GM18511 (cell line): ENCODE measurements around the gene FAAP20.

ENCODE experiments used
- ATAC-seq: cut with Tn5 transposase; IDR thresholded peaks from one replicate; pipeline ENCODE4 v1.9.1; 2021; ENCODE audit warnings: mild to moderate bottlenecking, moderate library complexity; ENCODE audit not compliant: unreplicated experiment

FAAP20 gene

GRCh38 chr1:2180297-2181245 lies 14.0 kb downstream of the FAAP20 start:
- ATAC-seq, result no peak

- ATAC-seq, result no peak
Observed at GRCh38 chr1:2179283-2180013, 15.1 kb downstream of the FAAP20 start.

- ATAC-seq, result no peak
Observed at GRCh38 chr1:2178875-2179274, 15.7 kb downstream of the FAAP20 start.

GRCh38 chr1:2177946-2178538 lies 16.5 kb downstream of the FAAP20 start:
- ATAC-seq, result no peak

- no peak for ATAC-seq
Observed at GRCh38 chr1:2177541-2177940, 17.0 kb downstream of the FAAP20 start.

GRCh38 chr1:2176615-2177014 lies 18.0 kb downstream of the FAAP20 start:
- ATAC-seq, result no peak

- no peak for ATAC-seq
Observed at GRCh38 chr1:2175681-2176454, 18.7 kb downstream of the FAAP20 start.

- ATAC-seq, result no peak
Observed at GRCh38 chr1:2175055-2175414, 19.5 kb downstream of the FAAP20 start.

- ATAC-seq, result no peak
Observed at GRCh38 chr1:2174348-2175054, 20.1 kb downstream of the FAAP20 start.

- ATAC-seq, result no peak
Observed at GRCh38 chr1:2173546-2174347, 20.8 kb downstream of the FAAP20 start.

GRCh38 chr1:2172551-2173146 lies 21.9 kb downstream of the FAAP20 start:
- no peak for ATAC-seq

GRCh38 chr1:2172012-2172411 lies 22.6 kb downstream of the FAAP20 start:
- no peak for ATAC-seq

GRCh38 chr1:2170211-2170610 lies 24.4 kb downstream of the FAAP20 start:
- ATAC-seq, result no peak

GRCh38 chr1:2169200-2169836 lies 25.3 kb downstream of the FAAP20 start:
- no peak for ATAC-seq

GRCh38 chr1:2168535-2168934 lies 26.0 kb downstream of the FAAP20 start:
- no peak for ATAC-seq

GRCh38 chr1:2168090-2168489 lies 26.5 kb downstream of the FAAP20 start:
- ATAC-seq, result no peak

- no peak for ATAC-seq
Observed at GRCh38 chr1:2166695-2167094, 27.9 kb downstream of the FAAP20 start.

GRCh38 chr1:2166254-2166653 lies 28.3 kb downstream of the FAAP20 start:
- ATAC-seq, result no peak

- no peak for ATAC-seq
Observed at GRCh38 chr1:2165646-2166045, 28.9 kb downstream of the FAAP20 start.
